ENCODE results near the gene ABCB8. TPM values are rescaled to one million over a fixed set of nuclear protein-coding genes. Genes with fewer than 3 reads are reported as not detected.

Gene ABCB8
- total RNA-seq, 1 donor from 2014 or later = 28.3 TPM

- Histone ChIP-seq H3K27ac (replicated peaks) (peak overlapping the region; percentile 92), H3K27me3 (ENCODE audit: low read depth) (no peaks in the 10 kb centered on the region), H3K9me3 (replicated peaks) (no peaks in the 10 kb centered on the region), H3K36me3 (no peaks in the 10 kb centered on the region), H3K4me1 (peaks cover 51% of the 10 kb centered on the region), H3K4me3 (peak overlapping the region; percentile 69)
- intact Hi-C loops (cut with micrococcal nuclease) = no loop called here
- TF ChIP-seq, protein P1, sequence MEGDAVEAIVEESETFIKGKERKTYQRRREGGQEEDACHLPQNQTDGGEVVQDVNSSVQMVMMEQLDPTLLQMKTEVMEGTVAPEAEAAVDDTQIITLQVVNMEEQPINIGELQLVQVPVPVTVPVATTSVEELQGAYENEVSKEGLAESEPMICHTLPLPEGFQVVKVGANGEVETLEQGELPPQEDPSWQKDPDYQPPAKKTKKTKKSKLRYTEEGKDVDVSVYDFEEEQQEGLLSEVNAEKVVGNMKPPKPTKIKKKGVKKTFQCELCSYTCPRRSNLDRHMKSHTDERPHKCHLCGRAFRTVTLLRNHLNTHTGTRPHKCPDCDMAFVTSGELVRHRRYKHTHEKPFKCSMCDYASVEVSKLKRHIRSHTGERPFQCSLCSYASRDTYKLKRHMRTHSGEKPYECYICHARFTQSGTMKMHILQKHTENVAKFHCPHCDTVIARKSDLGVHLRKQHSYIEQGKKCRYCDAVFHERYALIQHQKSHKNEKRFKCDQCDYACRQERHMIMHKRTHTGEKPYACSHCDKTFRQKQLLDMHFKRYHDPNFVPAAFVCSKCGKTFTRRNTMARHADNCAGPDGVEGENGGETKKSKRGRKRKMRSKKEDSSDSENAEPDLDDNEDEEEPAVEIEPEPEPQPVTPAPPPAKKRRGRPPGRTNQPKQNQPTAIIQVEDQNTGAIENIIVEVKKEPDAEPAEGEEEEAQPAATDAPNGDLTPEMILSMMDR (IDR thresholded peaks at IDR 0.05; ENCODE audit: borderline replicate concordance) = no peak
- DNase-seq = no peak
Observed at GRCh38 chr7:150994838-150995510, 33.3 kb upstream of the ABCB8 start.

GRCh38 chr7:150996376-150997074 is 31.7 kb upstream of the ABCB8 start:
- intact Hi-C loops (cut with micrococcal nuclease) = no loop called here
- H3K27ac ChIP-seq (replicated peaks) = peak overlapping the region; percentile 0
- no peaks in the 10 kb centered on the region for H3K9me3 ChIP-seq (replicated peaks)
- no peaks in the 10 kb centered on the region for H3K27me3 ChIP-seq (ENCODE audit: low read depth)
- H3K4me1 ChIP-seq = peaks cover 44% of the 10 kb centered on the region
- no peak for DNase-seq
- TF ChIP-seq, protein P1 (IDR thresholded peaks at IDR 0.05; ENCODE audit: borderline replicate concordance) = no peak
- H3K4me3 ChIP-seq = peak overlapping the region; percentile 30
- peaks cover 8% of the 10 kb centered on the region for H3K36me3 ChIP-seq

DNA sequence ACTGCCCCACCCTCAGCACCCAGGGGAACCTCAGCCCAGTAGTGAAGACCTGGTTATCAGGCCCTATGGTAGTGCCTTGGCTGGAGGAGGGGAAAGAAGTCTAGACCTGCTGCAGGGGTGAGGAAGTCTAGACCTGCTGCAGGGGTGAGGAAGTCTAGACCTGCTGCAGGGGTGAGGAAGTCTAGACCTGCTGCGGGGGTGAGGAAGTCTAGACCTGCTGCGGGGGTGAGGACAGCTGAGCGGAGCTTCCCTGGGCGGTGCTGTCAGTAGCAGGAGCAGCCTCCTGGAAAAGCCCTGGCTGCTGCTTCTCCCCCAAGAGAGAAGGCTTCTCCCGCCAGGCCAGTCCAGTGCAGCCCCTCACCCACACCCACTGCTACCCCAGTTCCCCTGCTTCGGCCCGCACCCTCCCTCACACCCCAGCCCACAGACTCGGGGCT is 31.2 kb upstream of the ABCB8 start:
- intact Hi-C loops (cut with micrococcal nuclease) = no loop called here
- Histone ChIP-seq H3K27me3 (ENCODE audit: low read depth) (no peaks in the 10 kb centered on the region), H3K4me3 (no peak overlapping the region), H3K27ac (replicated peaks) (peak overlapping the region; percentile 0), H3K9me3 (replicated peaks) (no peaks in the 10 kb centered on the region), H3K4me1 (peaks cover 38% of the 10 kb centered on the region), H3K36me3 (peaks cover 8% of the 10 kb centered on the region)
- TF ChIP-seq, protein P1 (IDR thresholded peaks at IDR 0.05; ENCODE audit: borderline replicate concordance) = no peak
- DNase-seq = no peak

GRCh38 chr7:150997817-150998216 is 30.4 kb upstream of the ABCB8 start:
- Histone ChIP-seq H3K4me1 (peaks cover 31% of the 10 kb centered on the region), H3K9me3 (replicated peaks) (no peaks in the 10 kb centered on the region), H3K36me3 (peaks cover 8% of the 10 kb centered on the region), H3K27me3 (ENCODE audit: low read depth) (no peaks in the 10 kb centered on the region), H3K27ac (replicated peaks) (no peak overlapping the region), H3K4me3 (no peak overlapping the region)
- no peak for DNase-seq
- TF ChIP-seq, protein P1 (IDR thresholded peaks at IDR 0.05; ENCODE audit: borderline replicate concordance) = no peak
- intact Hi-C loops (cut with micrococcal nuclease) = no loop called here

- no peaks in the 10 kb centered on the region for H3K27me3 ChIP-seq (ENCODE audit: low read depth)
- intact Hi-C loops (cut with micrococcal nuclease) = no loop called here
- H3K4me3 ChIP-seq = no peak overlapping the region
- no peak overlapping the region for H3K27ac ChIP-seq (replicated peaks)
- H3K9me3 ChIP-seq (replicated peaks) = no peaks in the 10 kb centered on the region
- TF ChIP-seq, protein P1 (IDR thresholded peaks at IDR 0.05; ENCODE audit: borderline replicate concordance) = no peak
- peaks cover 29% of the 10 kb centered on the region for H3K4me1 ChIP-seq
- no peak for DNase-seq
- H3K36me3 ChIP-seq = peaks cover 8% of the 10 kb centered on the region
Observed at GRCh38 chr7:150998341-150998740, 29.9 kb upstream of the ABCB8 start.

Data from left ventricle myocardium inferior (tissue), 1 donor.